Esophagus muscularis mucosa (tissue), 4 donors: ENCODE results near the gene ACVR1. TPM values are rescaled to one million over a fixed set of nuclear protein-coding genes. Genes with fewer than 3 reads are reported as not detected.
"Not testable (repeated sequence)": the region's sequence is repeated elsewhere in the genome, so short reads cannot be mapped to it uniquely, and the experiment has no call there.

Experiments used
- DNase-seq: peaks from one replicate; pipeline ENCODE4 v3.0.0-alpha.2; 2017; ENCODE audit errors: extremely low spot score
- H3K27ac ChIP-seq, 4 donors: fragments of 200-600 bp; sonication (generic); replicated peaks in 1 of 4; 1 replicate in 3 of 4; 2 replicates in 1 of 4; pipeline ENCODE4 v1.5.1; 2016 to 2019; ENCODE audit warnings: mild to moderate bottlenecking in 1 of 4
- H3K27me3 ChIP-seq, 4 donors: fragments of 200-600 bp; sonication (generic); one replicate each; pipeline versions ENCODE4 v1.5.1 to v1.6.0; 2016 to 2019
- H3K36me3 ChIP-seq, 4 donors: fragments of 200-600 bp; sonication (generic); one replicate each; pipeline ENCODE4 v1.5.1; 2016 to 2019
- H3K4me1 ChIP-seq, 4 donors: fragments of 200-600 bp; sonication (generic); one replicate each; pipeline ENCODE4 v1.5.1; 2016 to 2019
- H3K4me3 ChIP-seq, 4 donors: fragments of 200-600 bp; sonication (generic); 1 replicate in 2 of 4; 2 replicates in 2 of 4; pipeline ENCODE4 v1.5.1; 2016 to 2019; ENCODE audit warnings: mild to moderate bottlenecking in 4 of 4, moderate library complexity in 1 of 4
- H3K9me3 ChIP-seq, 4 donors: fragments of 200-600 bp; sonication (generic); 1 replicate in 3 of 4; 2 replicates in 1 of 4; pipeline ENCODE4 v1.5.1; 2016 to 2019
- EP300 ChIP-seq: sonication (generic); formaldehyde crosslinking; IDR thresholded peaks from one replicate; pipeline ENCODE4 v1.6.1; 2017; ENCODE audit warnings: antibody characterized with exemption
- POLR2A ChIP-seq: fragments of 450-650 bp; IDR thresholded peaks from one replicate; pipeline ENCODE4 v1.6.1; 2017; ENCODE audit warnings: antibody characterized with exemption, moderate library complexity, mild to moderate bottlenecking, low read depth
- POLR2AphosphoS5 ChIP-seq, 2 donors: sonication (generic); formaldehyde crosslinking; IDR thresholded peaks; one replicate each; pipeline ENCODE4 v1.6.1; 2017; ENCODE audit warnings: antibody characterized with exemption in 2 of 2
- WGBS: methylation state at CpG from one replicate; pipeline ENCODE4 v1.1.5; 2018; 5-methylcytosine and 5-hydroxymethylcytosine counted together
- intact Hi-C: fragments of 100-400 bp; cut with DNase I; formaldehyde crosslinking; loops from one replicate; pipeline ENCODE4 v1.15.1; 2023
- total RNA-seq, 4 donors: library from RNA; depleted of rRNA; stranded (reverse); fragments of >200 nt; gene quantifications; one replicate each; pipeline versions ENCODE4 v1.1.0 to v1.2.1, GENCODE V29; 2016
- TF ChIP-seq, protein P1 (sequence below), 3 experiments: fragments of 200-600 bp in 2 of 3; fragments of 450-650 bp in 1 of 3; sonication (generic) in 2 of 3; IDR thresholded peaks; one replicate each; pipeline ENCODE4 v1.5.1; 2017 to 2019; ENCODE audit warnings: antibody characterized with exemption in 3 of 3, mild to moderate bottlenecking in 2 of 3, moderate library complexity in 1 of 3

The ACVR1 gene
- total RNA-seq, 4 donors from 2014 or later = 25.2 to 39.1 (median 32.3) TPM

DNA sequence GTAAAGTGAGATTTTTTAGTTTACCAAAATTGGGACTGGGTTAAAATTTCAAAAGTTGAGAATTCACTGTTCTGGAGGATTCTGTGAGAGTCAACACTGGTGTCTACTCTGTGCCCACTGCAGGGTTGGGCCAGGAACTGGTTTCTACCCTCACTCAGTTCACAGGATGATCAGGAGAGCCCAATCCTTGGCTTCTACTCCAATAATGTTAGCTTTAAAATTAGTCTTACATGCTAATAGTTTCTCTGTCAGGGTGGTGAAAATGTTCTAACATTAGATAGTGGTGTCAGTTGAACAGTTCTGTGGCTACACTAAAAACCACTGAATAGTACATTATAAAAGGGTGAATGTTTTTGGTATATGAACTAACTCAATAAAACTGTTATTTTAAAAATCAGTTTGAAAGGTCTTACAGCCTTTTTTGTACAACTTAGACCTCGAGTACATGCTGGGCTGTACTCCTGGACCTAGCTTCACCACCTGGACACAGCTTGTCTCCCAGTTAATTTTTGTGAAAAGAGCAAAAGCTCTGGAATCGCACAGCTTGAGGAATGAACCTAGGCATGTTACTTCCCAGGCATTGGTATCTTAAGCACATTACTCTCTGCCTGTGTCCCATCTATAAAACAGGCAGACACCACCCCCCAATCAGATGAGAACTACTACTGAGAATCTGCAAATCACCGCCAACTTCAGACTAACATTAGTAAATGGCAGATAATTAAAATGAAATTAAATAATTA, 44.4 kb downstream of the ACVR1 start:
- no peak overlapping the region for H3K4me3 ChIP-seq
- peaks cover 18 to 24% (median 20%) of the 10 kb centered on the region in 4 donors for H3K4me1 ChIP-seq
- H3K36me3 ChIP-seq = no peaks in the 10 kb centered on the region
- peak; percentile 57 for DNase-seq
- peak overlapping the region; percentile 58 to 73 (median 66) for H3K27ac ChIP-seq
- intact Hi-C loops = no loop called here
- no peaks in the 10 kb centered on the region for H3K9me3 ChIP-seq
- TF ChIP-seq POLR2A = no peak
- no peak for TF ChIP-seq POLR2AphosphoS5 (IDR thresholded peaks at IDR 0.05)
- no peak for TF ChIP-seq EP300
- TF ChIP-seq, protein P1, sequence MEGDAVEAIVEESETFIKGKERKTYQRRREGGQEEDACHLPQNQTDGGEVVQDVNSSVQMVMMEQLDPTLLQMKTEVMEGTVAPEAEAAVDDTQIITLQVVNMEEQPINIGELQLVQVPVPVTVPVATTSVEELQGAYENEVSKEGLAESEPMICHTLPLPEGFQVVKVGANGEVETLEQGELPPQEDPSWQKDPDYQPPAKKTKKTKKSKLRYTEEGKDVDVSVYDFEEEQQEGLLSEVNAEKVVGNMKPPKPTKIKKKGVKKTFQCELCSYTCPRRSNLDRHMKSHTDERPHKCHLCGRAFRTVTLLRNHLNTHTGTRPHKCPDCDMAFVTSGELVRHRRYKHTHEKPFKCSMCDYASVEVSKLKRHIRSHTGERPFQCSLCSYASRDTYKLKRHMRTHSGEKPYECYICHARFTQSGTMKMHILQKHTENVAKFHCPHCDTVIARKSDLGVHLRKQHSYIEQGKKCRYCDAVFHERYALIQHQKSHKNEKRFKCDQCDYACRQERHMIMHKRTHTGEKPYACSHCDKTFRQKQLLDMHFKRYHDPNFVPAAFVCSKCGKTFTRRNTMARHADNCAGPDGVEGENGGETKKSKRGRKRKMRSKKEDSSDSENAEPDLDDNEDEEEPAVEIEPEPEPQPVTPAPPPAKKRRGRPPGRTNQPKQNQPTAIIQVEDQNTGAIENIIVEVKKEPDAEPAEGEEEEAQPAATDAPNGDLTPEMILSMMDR (IDR thresholded peaks at IDR 0.05) = no peak
- no peaks in the 10 kb centered on the region for H3K27me3 ChIP-seq
- WGBS = 73% methylated on average over 3 of the region's 3 CpGs

DNA sequence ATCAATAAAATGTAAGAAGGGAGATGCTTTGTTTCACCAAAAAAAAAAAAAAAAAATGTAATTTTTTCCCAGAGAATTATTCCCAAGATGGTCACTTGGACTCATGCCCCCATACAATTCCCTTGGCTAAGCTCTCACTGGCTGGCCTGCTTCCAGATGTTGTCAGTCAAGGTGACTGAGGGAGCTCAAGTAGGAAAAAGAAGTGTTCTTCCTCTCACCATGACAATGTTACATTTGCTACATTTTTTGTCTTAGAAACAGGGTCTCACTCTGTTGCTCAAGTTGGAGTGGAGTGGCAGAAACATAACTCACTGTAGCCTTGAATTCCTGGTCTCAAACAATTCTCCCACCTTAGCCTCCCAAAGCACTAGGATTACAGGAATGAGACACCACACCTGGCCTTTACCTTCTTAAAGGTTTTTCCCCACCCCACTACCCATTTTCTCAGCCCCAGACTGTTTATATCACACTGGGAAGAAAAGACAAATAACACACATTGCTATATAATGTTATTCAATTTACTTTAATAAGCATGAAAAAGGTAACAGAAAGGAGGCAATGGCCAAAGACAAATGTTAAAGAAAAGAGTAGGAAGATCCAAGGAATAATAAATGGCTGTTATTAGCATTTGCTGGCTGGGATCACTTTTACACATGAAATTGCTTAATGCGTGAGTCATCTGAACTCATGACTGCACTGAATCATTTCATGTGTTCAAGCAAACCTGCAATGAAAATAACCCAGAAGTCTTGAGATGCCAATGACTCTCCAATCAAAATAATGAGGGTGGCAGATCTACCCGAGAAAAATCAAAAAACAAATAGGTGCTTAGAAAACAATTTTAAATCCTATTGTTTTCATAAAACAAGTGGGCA, 45.2 kb downstream of the ACVR1 start:
- H3K27ac ChIP-seq = peak overlapping the region; percentile 58 to 73 (median 66)
- no peaks in the 10 kb centered on the region for H3K27me3 ChIP-seq
- WGBS = 23% methylated on average over 2 of the region's 2 CpGs
- peak; percentile 29 for DNase-seq
- H3K9me3 ChIP-seq = no peaks in the 10 kb centered on the region
- intact Hi-C loops = no loop called here
- H3K4me3 ChIP-seq = no peak overlapping the region
- H3K36me3 ChIP-seq = no peaks in the 10 kb centered on the region
- H3K4me1 ChIP-seq = peaks cover 18 to 24% (median 20%) of the 10 kb centered on the region in 4 donors
- TF ChIP-seq EP300 (no peak), POLR2AphosphoS5 (IDR thresholded peaks at IDR 0.05) (peak; percentile 61 to 87)

DNA sequence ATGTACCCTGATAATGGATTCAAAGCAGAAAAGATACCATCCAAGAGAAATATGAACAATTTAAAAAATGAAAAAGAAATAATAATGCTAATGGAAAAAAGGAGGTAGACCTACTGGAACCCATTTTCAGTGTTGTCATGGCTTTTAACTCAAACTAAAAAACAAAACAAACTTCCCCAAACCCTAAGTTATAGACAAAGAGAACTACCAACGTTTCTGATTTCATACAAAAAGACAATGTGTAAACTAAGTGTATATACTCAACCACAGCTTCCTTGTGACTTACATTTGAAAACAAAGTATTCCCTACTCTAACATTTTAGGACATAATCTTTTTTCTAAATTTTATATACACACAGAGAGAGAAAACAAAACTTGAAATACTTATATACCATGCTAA, 45.9 kb downstream of the ACVR1 start:
- intact Hi-C loops = no loop called here
- H3K27ac ChIP-seq = peak overlapping the region in 1 of 4 donors; percentile 66
- WGBS = 45% methylated on average over 1 of the region's 1 CpG

DNA sequence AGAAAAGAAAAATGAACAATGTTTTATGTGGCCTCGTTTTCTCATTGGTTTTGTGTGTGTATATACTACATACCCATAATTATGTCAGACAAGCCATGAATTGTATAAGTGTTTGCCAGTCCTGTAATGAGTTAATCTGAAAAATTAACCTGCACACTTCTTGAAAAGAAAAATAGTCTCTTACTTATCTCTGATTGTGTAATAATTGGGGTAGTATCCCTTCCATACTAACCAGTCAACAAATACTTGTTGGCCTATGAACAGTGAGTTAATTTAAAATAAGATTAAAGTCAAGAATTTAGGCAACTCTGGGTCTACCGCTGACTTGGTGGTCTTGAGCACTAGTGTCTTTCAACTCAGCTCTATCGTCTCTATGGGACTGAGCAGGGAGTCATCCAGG, 48.8 kb downstream of the ACVR1 start:
- H3K4me1 ChIP-seq = peaks cover 20 to 30% (median 26%) of the 10 kb centered on the region in 4 donors
- 93% methylated on average over 3 of the region's 3 CpGs for WGBS
- intact Hi-C loops = loop anchor here (5.0 kb wide), 1 partner anchor 40 kb away; no protein-coding TSS in a partner anchor

More for the DNA sequence above, 45.9 kb downstream of the ACVR1 start:
- H3K9me3 ChIP-seq = no peaks in the 10 kb centered on the region
- peaks cover 18 to 24% (median 20%) of the 10 kb centered on the region in 4 donors for H3K4me1 ChIP-seq
- H3K27me3 ChIP-seq = no peaks in the 10 kb centered on the region
- no peak for DNase-seq
- H3K4me3 ChIP-seq = no peak overlapping the region
- H3K36me3 ChIP-seq = peaks cover 0 to 5% (median 0%) of the 10 kb centered on the region in 4 donors
- TF ChIP-seq POLR2A = no peak
- TF ChIP-seq POLR2AphosphoS5 (IDR thresholded peaks at IDR 0.05) = no peak
- no peak for TF ChIP-seq EP300
- TF ChIP-seq, protein P1 (IDR thresholded peaks at IDR 0.05) = no peak

DNA sequence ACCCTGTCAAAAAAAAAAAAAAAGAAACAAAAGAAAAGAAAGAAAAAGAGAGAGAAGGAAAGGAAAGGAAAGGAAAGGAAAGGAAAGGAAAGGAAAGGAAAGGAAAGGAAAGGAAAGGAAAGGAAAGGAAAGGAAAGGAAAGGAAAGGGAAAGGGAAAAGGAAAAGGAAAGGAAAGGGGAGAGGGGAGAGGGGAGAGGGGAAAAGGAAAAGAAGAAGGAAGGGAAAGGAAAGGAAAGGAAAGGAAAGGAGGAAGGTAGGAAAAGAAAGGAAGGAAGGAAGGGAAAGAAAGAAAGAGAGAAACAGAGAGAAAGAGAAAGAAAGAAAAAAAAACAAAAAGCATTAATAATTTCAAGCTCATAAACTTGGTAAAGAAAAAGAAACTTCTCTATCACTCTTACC, 49.5 kb downstream of the ACVR1 start:
- not testable (repeated sequence) for H3K27ac ChIP-seq, DNase-seq, H3K36me3 ChIP-seq, H3K27me3 ChIP-seq, H3K9me3 ChIP-seq, H3K4me3 ChIP-seq
- peaks cover 19 to 30% (median 26%) of the 10 kb centered on the region in 4 donors for H3K4me1 ChIP-seq
- intact Hi-C loops = loop anchor here (5.0 kb wide), 1 partner anchor 39 kb away; no protein-coding TSS in a partner anchor

More for the DNA sequence above, 48.8 kb downstream of the ACVR1 start:
- no peak overlapping the region for H3K27ac ChIP-seq
- peaks cover 0 to 8% (median 0%) of the 10 kb centered on the region in 4 donors for H3K36me3 ChIP-seq
- no peak for DNase-seq
- H3K27me3 ChIP-seq = no peaks in the 10 kb centered on the region
- no peaks in the 10 kb centered on the region for H3K9me3 ChIP-seq
- H3K4me3 ChIP-seq = no peak overlapping the region
- no peak for TF ChIP-seq POLR2AphosphoS5 (IDR thresholded peaks at IDR 0.05)
- TF ChIP-seq, protein P1 (IDR thresholded peaks at IDR 0.05) = no peak
- TF ChIP-seq POLR2A = no peak
- TF ChIP-seq EP300 = no peak
